GM23248 (cell line): ENCODE results near the gene TMC5.

Experiments
- EZH2 ChIP-seq: fragments of 200-600 bp; sonication (generic); IDR thresholded peaks from 2 replicates; pipeline ENCODE4 v1.6.1; 2018; ENCODE audit warnings: antibody characterized with exemption, mild to moderate bottlenecking; ENCODE audit not compliant: insufficient read depth, poor library complexity, severe bottlenecking
- EZH2phosphoT487 ChIP-seq: fragments of 200-600 bp; sonication (generic); IDR thresholded peaks from 2 replicates; pipeline ENCODE4 v1.6.1; 2018; ENCODE audit warnings: antibody characterized with exemption, moderate library complexity, mild to moderate bottlenecking, low read depth; ENCODE audit not compliant: insufficient read depth

DNA sequence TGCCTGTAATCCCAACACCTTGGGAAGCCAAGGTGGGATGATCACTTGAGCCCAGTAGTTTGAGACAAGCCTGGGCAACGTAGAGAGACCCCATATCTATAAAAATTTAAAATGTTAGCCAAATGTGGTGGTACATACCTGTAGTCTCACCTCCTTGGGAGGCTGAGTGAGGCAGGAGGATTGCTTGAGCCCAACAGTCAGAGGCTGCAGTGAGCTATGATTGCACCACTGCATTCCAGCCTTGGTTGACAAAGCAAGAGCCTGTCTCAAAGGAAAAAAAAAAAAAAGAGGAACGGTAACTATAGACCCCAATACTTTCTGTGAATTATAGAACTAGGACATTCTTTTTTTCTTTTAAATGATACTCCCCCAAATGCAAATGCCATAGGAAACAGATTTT, 1.8 kb upstream of the TMC5 start:
- TF ChIP-seq EZH2, result no peak
- TF ChIP-seq EZH2phosphoT487, result no peak
